ENCODE measurements around the gene CARNS1. TPM values are rescaled to one million over a fixed set of nuclear protein-coding genes. Genes with fewer than 3 reads are reported as not detected.
A peak's percentile ranks its signal among the peaks of the same experiment; 100 is the strongest.

Gene CARNS1
- total and polyA plus RNA-seq, 2 of the 13 experiments (the other 11 are each of a cell fraction or from before 2014, with no cell fraction given) = not detected

- TF ChIP-seq, protein P1, sequence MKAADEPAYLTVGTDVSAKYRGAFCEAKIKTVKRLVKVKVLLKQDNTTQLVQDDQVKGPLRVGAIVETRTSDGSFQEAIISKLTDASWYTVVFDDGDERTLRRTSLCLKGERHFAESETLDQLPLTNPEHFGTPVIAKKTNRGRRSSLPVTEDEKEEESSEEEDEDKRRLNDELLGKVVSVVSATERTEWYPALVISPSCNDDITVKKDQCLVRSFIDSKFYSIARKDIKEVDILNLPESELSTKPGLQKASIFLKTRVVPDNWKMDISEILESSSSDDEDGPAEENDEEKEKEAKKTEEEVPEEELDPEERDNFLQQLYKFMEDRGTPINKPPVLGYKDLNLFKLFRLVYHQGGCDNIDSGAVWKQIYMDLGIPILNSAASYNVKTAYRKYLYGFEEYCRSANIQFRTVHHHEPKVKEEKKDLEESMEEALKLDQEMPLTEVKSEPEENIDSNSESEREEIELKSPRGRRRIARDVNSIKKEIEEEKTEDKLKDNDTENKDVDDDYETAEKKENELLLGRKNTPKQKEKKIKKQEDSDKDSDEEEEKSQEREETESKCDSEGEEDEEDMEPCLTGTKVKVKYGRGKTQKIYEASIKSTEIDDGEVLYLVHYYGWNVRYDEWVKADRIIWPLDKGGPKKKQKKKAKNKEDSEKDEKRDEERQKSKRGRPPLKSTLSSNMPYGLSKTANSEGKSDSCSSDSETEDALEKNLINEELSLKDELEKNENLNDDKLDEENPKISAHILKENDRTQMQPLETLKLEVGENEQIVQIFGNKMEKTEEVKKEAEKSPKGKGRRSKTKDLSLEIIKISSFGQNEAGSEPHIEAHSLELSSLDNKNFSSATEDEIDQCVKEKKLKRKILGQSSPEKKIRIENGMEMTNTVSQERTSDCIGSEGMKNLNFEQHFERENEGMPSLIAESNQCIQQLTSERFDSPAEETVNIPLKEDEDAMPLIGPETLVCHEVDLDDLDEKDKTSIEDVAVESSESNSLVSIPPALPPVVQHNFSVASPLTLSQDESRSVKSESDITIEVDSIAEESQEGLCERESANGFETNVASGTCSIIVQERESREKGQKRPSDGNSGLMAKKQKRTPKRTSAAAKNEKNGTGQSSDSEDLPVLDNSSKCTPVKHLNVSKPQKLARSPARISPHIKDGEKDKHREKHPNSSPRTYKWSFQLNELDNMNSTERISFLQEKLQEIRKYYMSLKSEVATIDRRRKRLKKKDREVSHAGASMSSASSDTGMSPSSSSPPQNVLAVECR (CRISPR knock-in tag; IDR thresholded peaks at IDR 0.05; ENCODE audit: borderline replicate concordance) = peak; percentile 56; the same call in 1 of the 2 replicates
- peak; percentile 92; the same call in 1 of the 2 replicates for TF ChIP-seq ZNF121 (CRISPR knock-in tag; IDR thresholded peaks at IDR 0.05)
- TF ChIP-seq, protein P2, sequence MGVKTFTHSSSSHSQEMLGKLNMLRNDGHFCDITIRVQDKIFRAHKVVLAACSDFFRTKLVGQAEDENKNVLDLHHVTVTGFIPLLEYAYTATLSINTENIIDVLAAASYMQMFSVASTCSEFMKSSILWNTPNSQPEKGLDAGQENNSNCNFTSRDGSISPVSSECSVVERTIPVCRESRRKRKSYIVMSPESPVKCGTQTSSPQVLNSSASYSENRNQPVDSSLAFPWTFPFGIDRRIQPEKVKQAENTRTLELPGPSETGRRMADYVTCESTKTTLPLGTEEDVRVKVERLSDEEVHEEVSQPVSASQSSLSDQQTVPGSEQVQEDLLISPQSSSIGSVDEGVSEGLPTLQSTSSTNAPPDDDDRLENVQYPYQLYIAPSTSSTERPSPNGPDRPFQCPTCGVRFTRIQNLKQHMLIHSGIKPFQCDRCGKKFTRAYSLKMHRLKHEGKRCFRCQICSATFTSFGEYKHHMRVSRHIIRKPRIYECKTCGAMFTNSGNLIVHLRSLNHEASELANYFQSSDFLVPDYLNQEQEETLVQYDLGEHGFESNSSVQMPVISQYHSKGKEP (CRISPR knock-in tag; IDR thresholded peaks at IDR 0.05) = no peak
- TF ChIP-seq FOXK1 (CRISPR knock-in tag; IDR thresholded peaks at IDR 0.05; ENCODE audit: borderline replicate concordance, low read depth) = no peak
- no peak for TF ChIP-seq STAT5B (CRISPR knock-in tag; IDR thresholded peaks at IDR 0.05)
- TF ChIP-seq, protein P3, sequence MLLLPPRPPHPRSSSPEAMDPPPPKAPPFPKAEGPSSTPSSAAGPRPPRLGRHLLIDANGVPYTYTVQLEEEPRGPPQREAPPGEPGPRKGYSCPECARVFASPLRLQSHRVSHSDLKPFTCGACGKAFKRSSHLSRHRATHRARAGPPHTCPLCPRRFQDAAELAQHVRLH (CRISPR knock-in tag; IDR thresholded peaks at IDR 0.05; ENCODE audit: borderline replicate concordance, low read depth) = no peak
- TF ChIP-seq ZNF251 (CRISPR knock-in tag; IDR thresholded peaks at IDR 0.05) = no peak
- TF ChIP-seq ELF1 (CRISPR knock-in tag; IDR thresholded peaks at IDR 0.05) = no peak
- TF ChIP-seq ZNF431 (CRISPR knock-in tag; IDR thresholded peaks at IDR 0.05; ENCODE audit: borderline replicate concordance, low read depth) = no peak
- no peak for TF ChIP-seq NPAS2 (CRISPR knock-in tag; IDR thresholded peaks at IDR 0.05; ENCODE audit: borderline replicate concordance)
- 0 out of 2 replicates have a peak, but pooled peaks have one; percentile 27 for TF ChIP-seq EEA1 (CRISPR knock-in tag; IDR thresholded peaks at IDR 0.05; ENCODE audit: borderline replicate concordance)
- TF ChIP-seq, protein P4, sequence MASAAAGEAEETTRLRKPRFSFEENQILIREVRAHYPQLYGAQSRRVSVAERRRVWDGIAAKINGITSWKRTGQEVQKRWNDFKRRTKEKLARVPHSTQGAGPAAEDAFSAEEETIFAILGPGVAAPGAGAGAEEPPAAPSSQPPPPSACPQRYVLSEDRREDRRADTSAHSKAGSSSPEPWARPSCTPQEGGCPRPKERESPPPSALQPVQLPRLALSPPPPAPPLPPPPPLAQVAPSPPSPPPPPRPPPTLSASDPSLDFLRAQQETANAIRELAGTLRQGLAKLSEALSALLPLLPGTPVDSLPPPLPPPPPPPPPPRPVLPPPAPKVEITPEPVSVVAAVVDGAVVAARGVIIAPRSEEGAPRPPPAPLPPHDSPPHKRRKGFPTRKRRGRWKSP (CRISPR knock-in tag; IDR thresholded peaks at IDR 0.05) = peak; percentile 54; the same call in 1 of the 2 replicates
- TF ChIP-seq NKX3-1 (CRISPR knock-in tag; IDR thresholded peaks at IDR 0.05) = no peak
- TF ChIP-seq, protein P5, sequence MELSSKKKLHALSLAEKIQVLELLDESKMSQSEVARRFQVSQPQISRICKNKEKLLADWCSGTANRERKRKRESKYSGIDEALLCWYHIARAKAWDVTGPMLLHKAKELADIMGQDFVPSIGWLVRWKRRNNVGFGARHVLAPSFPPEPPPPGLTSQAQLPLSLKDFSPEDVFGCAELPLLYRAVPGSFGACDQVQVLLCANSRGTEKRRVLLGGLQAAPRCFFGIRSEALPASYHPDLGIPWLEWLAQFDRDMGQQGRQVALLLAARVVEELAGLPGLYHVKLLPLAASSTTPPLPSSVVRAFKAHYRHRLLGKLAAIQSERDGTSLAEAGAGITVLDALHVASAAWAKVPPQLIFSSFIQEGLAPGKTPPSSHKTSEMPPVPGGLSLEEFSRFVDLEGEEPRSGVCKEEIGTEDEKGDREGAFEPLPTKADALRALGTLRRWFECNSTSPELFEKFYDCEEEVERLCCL (CRISPR knock-in tag; IDR thresholded peaks at IDR 0.05; ENCODE audit: borderline replicate concordance) = no peak
- no peak for TF ChIP-seq ZMYM3 (CRISPR knock-in tag; IDR thresholded peaks at IDR 0.05)
- no peak for TF ChIP-seq TEAD2 (CRISPR knock-in tag; IDR thresholded peaks at IDR 0.05)
These were observed 5.4 kb downstream of the CARNS1 start (continued) for GRCh38 chr11:67420646-67421429.
